CD1c-positive myeloid dendritic cell (primary cell): ENCODE data around the gene GGA3.
A peak's percentile ranks its signal among the peaks of the same experiment; 100 is the strongest.
"Not testable (repeated sequence)": the region's sequence is repeated elsewhere in the genome, so short reads cannot be mapped to it uniquely, and the experiment has no call there.

ENCODE experiments used
- DNase-seq: peaks from one replicate; pipeline ENCODE4 v3.0.0-alpha.2; 2016; ENCODE audit errors: extremely low spot score

Gene GGA3, protein sequence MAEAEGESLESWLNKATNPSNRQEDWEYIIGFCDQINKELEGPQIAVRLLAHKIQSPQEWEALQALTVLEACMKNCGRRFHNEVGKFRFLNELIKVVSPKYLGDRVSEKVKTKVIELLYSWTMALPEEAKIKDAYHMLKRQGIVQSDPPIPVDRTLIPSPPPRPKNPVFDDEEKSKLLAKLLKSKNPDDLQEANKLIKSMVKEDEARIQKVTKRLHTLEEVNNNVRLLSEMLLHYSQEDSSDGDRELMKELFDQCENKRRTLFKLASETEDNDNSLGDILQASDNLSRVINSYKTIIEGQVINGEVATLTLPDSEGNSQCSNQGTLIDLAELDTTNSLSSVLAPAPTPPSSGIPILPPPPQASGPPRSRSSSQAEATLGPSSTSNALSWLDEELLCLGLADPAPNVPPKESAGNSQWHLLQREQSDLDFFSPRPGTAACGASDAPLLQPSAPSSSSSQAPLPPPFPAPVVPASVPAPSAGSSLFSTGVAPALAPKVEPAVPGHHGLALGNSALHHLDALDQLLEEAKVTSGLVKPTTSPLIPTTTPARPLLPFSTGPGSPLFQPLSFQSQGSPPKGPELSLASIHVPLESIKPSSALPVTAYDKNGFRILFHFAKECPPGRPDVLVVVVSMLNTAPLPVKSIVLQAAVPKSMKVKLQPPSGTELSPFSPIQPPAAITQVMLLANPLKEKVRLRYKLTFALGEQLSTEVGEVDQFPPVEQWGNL

DNA sequence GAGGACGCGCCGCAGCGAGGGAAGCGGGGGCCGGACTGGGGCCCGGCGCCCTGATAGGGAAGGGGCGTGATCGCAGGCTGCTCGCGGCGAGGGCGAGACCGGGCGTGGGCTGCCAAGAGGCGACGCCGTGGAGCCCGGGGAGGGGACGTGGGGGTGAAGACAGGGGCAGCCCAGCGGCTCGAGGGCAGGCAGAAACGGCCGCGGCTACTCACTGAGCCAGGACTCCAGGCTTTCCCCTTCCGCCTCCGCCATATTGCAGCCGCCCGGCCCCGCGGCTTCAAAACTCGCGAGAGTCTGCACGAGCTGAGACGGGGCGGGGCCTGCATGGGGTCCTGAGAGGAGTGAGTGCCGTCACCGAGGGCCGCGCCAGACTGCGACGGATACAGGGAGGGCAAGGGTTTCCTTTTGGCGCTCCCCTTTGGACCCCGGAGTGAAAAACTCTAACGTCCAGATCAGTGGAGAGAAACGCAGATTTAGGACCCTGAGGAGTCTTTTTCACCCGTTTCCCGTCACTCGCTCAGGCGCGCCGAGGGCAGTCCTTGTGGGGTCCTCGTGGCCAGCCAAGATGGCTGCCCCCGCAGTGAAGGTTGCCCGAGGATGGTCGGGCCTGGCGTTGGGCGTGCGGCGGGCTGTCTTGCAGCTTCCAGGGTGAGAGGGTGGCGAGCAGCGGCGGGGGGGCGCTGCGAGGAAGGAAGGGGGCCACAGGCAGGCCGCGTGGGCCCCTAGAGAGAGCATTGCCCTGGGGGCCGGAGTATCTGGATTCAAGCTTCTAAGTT lies at the start of gene GGA3, which contains the start of gene MRPS7:
Gene GGA3, minus strand, starts transcription at position 271 of the 776 bp plus-strand sequence. Its CDS starts 19 bp downstream, at position 252.
Gene MRPS7, plus strand, starts transcription at position 544 of the 776 bp plus-strand sequence. Its CDS starts 22 bp downstream, at position 566.
- DNase-seq, result peak; percentile 98

DNA sequence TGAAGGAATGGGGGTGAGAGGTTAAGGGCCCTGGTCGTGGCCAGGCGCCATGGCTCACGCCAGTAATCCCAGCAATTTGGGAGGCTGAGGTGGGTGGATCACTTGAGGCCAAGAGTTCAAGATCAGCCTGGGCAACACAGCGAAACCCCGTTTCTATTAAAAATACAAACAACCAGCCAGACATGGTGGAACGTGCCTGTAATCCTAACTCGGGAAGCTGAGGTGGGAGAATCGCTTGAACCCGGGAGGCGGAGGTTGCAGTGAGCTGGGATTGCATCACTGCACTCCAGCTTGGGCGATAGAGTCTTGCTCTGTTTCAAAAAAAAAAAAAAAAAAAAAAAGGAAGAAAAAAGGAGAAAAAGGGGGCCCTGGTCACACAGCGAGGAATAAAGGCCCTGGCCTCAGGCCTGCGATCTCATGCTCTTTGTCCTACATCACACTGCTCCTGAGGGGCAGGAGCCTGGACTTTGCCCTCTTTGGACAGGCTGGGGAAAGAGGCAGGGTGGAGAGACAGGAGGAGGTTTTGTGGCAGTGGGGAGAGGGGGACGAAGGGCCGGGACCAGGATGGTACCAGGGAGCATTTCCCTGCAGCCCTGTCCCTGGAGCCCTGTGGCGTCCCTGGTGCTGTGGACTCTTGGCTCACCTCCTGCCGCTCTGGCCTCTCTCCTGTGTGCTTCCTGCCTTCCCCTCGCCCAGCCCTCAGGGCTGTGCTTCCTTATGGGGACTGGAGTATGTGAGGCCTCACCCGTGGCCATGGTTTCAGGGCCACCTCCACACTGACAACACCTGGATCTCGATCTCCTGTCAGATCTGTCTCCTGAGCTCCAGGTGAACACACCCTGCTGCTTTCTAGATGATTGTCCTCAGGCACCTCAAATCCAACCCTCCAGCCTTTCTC lies 47.6 kb upstream of the GGA3 start:
- DNase-seq, result peak; percentile 48

DNA sequence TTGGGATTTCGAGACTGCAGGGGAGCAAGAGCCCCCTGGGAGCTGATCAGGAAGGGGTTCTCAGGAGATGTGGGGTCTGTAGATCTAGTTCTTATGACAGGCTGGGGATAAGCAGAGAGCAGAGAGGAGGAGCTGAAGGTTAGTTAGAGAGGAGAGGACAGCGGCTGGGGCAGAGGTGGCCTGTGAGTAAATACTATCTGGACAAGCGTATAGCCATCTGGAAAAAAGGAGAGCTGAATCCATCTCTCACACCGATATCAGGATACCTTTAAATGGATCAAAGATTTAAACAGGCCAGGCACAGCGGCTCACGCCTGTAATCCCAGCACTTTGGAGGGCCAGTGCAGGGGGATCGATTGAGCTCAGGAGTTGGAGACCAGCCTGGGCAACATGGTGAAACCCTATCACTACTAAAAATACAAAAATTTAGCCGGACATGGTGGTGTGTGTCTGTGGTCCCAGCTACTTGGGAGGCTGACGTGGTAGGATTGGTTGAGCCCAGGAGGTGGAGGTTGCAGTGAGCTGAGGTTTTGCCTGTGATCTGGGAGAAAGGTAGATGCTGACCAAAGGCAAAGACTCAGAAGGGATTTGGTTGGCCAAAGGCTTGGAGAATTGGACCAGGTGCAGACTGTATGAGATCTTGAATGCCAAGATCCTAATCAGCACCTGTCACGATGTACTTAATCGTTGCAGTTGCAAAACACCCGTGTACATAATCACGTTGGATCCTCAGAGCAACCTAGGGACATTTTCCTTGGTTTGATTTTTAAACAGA lies 46.7 kb upstream of the GGA3 start:
- DNase-seq, result no peak

DNA sequence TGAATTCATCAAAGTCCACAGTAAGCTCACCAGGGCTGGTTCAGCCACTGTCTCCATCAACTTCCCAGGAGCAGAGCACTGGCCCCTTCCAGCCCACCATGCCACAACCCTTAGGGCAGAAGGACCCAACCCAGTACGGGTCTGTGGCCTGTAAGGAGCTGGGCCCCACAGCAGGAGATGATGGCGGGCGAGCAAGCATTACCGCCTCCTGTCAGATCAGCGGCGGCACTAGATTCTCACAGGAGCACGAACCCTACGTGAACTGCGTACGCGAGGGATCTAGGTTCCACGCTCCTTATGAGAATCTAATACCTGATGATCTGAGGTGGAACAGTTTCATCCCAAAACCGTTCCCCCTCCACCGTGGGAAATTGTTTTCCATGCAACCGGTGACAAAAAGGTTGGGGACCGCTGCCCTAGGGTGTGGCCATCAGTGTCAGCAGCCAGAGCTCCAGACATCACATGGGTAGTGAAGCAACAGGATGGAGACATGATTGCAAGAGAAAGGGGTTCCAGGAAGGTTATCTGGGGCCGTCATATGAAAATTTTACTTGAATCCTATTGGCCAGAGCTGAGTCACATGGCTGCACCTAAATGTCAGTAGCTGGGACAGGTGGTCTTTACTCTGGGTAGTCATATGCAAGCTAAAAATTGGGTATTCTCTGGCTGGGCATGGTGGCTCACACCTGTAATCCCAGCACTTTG lies 40.2 kb upstream of the GGA3 start:
- peak; percentile 63 for DNase-seq

DNA sequence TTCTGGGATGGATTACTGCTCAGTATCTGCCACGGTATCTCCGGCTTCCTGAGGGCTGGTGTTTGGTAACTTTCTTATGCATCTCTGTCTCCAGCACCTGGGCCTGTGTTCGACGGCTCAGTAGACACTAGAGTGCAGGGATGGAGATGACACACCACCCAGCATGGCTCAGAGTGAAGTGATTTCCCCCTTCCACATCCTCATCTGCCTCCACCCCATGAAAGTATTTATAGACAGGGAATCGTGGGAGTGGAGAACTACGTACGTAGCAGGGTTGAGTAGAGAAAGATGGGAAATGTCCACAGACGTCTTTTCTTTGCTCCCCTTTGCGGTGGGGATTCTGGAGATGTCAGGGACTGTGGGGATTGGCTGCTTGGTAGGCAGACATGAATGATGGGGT lies 39.6 kb upstream of the GGA3 start:
- DNase-seq, result peak; percentile 86

DNA sequence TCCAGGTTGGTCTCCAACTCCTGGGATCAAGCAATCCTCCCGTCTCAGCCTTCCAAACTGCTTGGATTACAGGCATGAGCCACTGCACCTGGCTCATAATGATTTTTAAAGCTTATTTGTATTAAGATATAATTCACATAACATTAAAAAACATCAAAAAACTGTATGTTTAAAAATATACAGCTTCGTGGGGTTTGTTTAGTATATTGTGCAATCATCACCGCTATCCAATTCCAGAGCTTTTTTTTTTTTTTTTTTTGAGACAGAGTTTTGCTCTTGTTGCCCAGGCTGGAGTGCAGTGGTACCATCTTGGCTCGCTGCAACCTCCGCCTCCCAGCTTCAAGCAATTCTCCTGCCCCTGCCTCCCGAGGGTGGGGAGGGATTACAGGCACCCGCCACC lies 38.9 kb upstream of the GGA3 start:
- DNase-seq, result no peak

DNA sequence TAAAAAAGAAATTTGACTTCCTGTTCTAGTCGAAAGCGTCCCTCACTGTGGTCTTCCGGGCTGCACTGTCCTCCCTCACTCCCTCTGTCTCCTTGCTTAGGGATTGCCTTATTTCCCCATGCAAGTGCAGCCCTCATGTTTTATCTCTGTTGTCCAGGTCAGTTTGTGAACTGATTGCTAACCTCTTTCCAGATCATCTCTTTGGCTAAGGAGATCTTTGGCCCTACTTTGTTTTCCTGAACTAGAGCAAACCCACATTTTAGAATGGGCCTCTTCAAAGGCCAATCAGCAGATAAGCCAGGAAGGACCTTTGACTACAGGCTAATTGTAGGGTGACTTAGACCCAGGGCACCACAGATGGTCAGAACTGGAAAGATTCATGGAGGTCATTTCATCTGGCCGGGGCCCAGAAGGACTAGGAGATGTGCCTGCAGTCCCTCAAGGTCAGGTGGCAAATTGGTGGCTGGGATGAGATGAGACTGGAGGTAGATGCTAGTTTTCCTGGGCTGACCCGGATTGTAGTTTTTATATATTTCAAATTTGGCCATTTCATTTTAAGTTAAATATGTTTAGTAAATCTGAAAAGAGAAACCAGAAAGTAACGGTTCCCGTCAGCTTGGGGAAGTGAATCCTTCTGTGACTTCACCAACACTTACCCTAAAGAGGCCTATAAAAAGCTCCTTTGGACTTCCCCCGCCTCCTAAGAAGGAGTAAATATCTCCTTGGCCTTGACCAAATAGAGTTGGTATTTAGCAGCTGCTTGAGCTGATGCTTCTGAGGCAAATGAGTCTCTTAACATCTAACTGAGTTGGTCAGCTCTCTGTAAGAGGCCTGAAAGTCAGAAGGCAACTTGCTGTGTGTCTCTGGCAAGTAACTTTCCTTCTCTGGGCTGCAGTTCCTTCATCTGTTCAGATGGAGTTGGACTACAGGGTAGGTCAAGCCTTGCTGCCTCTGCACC lies 34.1 kb upstream of the GGA3 start:
- peak; percentile 93 for DNase-seq

DNA sequence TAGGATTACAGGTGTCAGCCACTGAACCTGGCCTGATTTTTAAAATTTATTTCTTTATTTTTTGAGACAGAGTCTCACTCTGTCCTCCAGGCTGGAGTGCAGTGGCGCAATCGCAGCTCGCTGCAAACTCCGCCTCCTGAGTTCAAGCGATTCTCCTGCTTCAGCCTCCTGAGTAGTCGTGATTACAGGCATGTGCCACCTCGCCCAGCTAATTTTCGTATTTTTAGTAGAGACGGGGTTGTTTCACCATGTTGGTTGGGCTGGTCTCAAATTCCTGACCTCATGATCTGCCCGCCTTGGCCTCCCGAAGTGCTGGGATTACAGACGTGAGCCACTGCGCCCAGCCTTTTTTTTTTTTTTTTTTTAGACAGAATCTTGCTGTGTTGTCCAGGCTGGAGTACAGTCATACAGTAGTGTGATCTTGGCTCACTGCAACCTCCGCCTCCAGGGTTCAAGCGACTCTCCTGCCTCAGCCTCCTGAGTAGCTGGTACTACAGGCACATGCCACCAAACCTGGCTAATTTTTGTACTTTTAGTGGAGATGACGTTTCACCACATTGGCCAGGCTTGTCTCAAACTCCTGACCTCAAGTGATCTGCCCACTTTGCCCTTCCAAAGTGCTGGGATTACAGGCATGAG lies 31.5 kb upstream of the GGA3 start:
- DNase-seq, result peak; percentile 71

DNA sequence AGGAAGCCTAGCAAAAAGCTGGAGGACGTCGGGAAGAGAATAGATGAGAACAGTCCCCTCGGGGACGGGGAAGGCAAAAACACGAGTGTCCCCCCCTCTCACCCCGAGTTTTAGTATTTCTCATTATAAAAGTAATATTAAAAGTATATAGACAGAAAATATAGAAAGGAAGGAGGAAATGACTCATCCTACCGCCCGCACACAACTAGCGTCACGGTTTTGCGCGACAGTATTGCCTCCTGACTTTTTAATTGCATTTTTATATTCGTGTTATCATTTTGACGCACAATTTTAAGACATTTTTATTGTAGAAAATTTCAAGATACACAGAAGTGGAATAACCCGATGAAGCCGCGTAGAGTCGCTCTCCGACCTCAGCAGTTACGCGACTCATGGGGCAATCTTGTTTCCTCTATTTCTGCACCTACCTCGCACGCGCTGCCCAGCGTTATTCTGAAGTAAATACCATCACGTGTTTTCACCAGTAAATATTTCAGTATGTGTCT lies 28.5 kb upstream of the GGA3 start:
- peak; percentile 93 for DNase-seq

DNA sequence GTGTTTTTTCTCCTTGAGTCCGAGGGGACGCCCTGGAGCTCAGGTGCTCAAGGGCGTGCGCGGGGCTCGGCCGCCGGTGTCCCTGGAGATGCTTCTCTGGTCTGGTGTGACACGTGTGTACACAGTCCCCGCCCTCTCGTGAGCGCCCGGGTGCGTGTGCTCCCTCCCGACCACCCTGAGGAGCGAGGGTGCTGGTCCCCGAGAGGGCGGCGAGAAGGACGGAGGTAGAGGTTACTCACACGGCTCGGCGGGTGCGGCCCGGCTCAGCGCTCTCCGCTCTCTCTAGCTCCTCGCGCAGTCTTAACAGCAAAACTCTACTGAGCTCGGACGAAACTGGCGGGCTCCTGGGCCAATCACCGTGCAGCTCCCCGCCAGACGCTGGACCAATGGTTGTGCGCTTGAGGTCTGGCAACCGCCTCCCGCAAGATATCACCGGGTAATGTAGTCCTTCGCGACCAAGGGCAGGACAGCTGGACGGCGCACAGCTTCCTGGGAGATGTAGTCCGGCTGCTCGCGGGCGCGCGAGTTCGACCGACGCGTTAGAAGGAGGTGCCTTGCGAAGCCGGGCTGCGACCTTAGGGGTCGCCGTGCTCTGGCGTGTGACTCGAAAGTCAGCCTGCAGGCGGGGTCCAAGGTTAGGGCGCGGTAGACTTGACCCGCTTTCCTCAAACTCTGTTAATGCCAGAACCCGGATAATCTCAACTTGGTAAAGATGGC lies 27.9 kb upstream of the GGA3 start, which contains the start of gene SLC25A19:
Gene SLC25A19, minus strand, starts transcription at position 319 of the 717 bp plus-strand sequence. CDS start 2,669 bp downstream, outside the sequence.
- DNase-seq, result peak; percentile 98

DNA sequence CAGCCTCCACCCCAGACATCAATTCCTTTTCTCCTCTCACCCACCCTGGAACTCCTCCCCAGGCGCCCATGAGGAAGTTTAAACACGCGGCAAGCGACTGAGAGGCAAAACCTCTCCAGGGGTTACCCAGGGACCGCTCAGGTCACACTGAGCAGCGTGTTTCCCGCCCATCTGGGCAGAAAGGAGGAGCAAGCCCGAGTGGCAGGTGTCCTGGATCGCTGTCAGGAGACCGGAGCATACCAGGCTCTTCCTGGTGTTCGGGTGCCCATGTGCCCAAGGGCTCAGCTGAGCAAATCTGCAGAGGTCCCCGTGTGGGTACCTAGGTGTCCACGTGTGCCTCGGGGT lies 27.3 kb upstream of the GGA3 start:
- DNase-seq, result peak; percentile 68

DNA sequence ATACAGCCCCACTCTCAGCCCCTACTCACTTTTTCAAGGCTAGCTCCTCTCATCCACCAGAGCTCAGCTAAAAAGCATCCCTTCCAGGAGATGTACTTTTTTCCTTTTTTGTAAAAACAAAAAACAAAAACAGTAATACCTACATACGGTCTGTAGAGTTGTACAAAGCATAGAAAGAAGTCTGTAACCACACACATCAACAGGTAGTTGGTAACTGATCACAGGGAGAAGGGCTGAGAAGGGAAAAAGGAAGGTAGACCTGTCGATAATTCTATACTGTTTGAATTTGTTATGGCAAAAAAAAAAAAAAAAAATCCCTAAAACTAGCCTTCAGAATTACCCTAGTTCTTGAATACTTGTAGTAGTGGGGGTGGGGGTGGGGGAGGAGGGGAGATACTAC lies 27.0 kb upstream of the GGA3 start:
- no peak for DNase-seq

DNA sequence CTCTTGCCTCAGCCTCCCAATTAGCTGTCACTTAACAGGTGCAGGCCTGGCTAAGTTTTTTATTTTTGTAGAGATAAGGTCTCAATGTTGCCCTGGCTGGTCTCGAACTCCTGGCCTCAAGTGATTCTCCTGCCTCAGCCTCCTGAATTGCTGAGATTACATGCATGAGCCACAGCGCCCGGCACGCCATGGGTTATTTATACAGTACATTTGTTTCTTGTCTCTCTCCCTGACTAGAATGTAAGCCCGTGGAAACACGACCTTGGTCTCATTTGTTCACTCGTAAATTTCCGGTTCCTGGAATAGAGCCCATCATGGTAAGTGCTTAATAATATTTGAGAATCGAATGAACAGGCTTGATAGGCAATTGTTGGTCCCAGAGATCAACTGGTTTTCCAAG lies 25.8 kb upstream of the GGA3 start:
- no peak for DNase-seq

DNA sequence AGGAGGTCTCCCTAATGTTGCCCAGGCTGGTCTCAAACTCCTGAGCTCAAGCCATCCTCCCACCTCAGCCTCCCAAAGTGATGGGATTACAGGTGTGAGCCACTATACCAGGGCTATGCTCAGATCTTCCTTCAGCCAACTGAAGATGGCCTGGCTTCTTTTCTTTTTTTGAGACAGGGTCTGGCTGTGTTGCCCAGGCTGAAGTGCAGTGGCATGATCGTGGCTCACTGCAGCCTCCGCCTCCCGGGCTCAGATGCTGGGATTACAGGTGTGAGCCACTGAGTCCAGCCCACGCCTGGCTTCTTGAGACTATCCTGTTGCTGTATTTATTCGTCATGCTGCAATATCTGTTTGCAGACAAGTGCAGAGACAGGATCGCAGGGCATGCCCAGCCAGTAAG lies 23.7 kb upstream of the GGA3 start:
- no peak for DNase-seq

DNA sequence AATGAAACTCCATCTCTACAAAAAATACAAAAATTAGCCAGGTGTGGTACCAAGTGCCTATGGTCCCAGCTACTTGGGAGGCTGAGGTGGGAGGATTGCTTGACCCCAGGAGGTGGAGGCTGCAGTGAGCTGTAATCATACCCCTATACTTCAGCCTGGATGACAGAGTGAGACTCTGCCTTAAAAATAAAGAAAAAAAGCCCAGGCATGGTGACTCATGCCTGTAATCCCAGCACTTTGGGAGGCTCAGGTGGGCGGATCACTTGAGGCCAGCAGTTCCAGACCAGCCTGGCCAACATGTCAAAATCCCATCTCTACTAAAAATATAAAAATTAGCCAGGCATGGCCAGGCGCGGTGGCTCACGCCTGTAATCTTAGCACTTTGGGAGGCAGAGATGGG lies 18.8 kb upstream of the GGA3 start:
- DNase-seq, result not testable (repeated sequence)

DNA sequence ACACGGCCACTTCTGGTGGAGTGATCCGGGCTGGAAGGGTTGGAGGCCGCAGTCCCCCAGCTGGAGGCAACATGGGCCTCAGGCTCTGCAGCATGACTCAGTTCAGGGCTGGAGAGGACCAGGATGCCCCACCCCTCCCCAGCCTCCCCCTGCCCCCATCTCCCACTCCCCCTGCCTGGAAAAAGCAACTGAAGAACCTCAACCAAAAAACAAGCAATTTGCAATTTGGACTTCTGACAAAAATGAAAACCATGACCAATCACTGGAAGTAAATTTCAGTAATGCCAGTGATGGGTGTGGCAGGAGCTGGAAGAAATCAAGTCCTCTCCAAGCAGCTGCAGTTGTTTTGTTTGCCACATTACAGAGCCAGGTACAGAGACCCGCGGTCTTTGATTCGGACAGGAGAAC lies 16.3 kb upstream of the GGA3 start:
- DNase-seq, result no peak
